ENCODE measurements around the gene UQCRFS1. TPM values are rescaled to one million over a fixed set of nuclear protein-coding genes. Genes with fewer than 3 reads are reported as not detected.
"Not testable (repeated sequence)": the region's sequence is repeated elsewhere in the genome, so short reads cannot be mapped to it uniquely, and the experiment has no call there.

Gene UQCRFS1
- polyA plus RNA-seq, 4 donors = 36.6 to 89.2 (median 80.4) TPM

DNA sequence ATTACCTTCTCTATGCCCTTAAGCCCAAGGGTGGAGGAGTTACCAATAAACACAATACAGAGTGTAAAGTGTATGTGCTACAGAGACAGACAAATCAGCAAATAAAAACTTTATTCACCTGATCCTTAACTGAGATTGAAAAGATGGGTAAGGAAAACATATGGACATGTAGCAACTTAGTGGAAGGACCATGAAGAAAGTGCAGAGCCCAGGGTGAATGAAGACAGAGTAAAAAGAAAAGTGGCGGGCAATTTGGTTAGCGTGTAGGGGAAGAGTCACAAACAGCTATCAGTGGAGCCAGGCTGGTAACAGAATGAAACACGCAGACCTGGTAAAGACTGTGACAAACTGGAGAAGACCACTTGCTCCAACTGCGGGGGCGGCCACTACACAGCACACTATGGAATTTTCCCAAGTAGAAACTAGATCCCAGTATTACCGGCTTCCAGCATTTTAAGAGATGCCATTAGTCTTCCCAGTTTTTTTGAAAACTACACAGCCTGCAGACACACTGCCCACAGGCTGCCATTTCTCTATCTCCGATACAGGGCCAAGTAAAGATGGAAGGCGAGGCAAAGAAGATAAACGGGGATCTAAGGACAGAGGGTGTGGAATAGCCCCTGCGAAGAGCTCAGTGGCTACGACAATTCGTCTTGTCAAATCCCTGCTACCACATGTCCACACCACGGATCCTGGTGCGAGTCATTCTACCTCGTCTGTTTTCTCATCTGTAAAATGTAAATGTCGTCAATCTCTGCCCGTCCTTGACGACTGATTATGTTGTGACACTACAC is 1.2 kb downstream of the UQCRFS1 start:
- WGBS, 3 donors = 14 to 28% (median 18%) methylated on average over 18 of the region's 18 CpGs
- peak overlapping the region; percentile 84 to 97 (median 87) for H3K27ac ChIP-seq (ENCODE audit: low read depth in 1 of 3, low read length in 2 of 3)

DNA sequence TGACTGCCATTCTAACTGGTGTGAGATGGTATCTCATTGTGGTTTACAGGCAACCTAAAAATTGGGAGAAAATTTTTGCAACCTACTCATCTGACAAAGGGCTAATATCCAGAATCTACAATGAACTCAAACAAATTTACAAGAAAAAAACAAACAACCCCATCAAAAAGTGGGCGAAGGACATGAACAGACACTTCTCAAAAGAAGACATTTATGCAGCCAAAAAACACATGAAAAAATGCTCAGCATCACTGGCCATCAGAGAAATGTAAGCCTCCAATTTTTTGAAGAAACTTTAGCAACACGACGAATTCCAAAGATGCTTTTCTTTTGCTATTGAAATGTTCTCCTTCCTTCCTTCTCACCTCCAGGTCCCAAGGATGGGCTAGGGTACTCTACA is 1.9 kb downstream of the UQCRFS1 start:
- H3K9me3 ChIP-seq (ENCODE audit: control insufficient read depth in 2 of 2, insufficient read depth in 1 of 2, low read depth in 1 of 2, low read length in 1 of 2); H3K36me3 ChIP-seq (ENCODE audit: control insufficient read depth in 3 of 3, insufficient read depth in 2 of 3, low read depth in 1 of 3, low read length in 3 of 3); DNase-seq; FAIRE-seq; H3K4me1 ChIP-seq (ENCODE audit: control insufficient read depth in 3 of 3, insufficient read depth in 2 of 3, low read depth in 1 of 3, low read length in 2 of 3); H3K27me3 ChIP-seq (ENCODE audit: control insufficient read depth in 3 of 3, insufficient read depth in 3 of 3, low read length in 3 of 3); H3K27ac ChIP-seq (ENCODE audit: low read depth in 1 of 3, low read length in 2 of 3): not testable (repeated sequence)
- H3K4me3 ChIP-seq (ENCODE audit: low read depth in 1 of 3, low read length in 3 of 3) = peak overlapping the region in 1 of 3 donors; percentile 80
- 95 to 100% (median 96%) methylated on average over 2 of the region's 3 CpGs for WGBS, 3 donors

More for the DNA sequence above, 1.2 kb downstream of the UQCRFS1 start:
- no peaks in the 10 kb centered on the region for H3K36me3 ChIP-seq (ENCODE audit: control insufficient read depth in 3 of 3, insufficient read depth in 2 of 3, low read depth in 1 of 3, low read length in 3 of 3)
- H3K4me3 ChIP-seq (ENCODE audit: low read depth in 1 of 3, low read length in 3 of 3) = peak overlapping the region; percentile 80 to 100 (median 82)
- H3K9me3 ChIP-seq (ENCODE audit: control insufficient read depth in 2 of 2, insufficient read depth in 1 of 2, low read depth in 1 of 2, low read length in 1 of 2) = no peaks in the 10 kb centered on the region
- FAIRE-seq = no peak
- no peaks in the 10 kb centered on the region for H3K27me3 ChIP-seq (ENCODE audit: control insufficient read depth in 3 of 3, insufficient read depth in 3 of 3, low read length in 3 of 3)
- peaks cover 0 to 8% (median 0%) of the 10 kb centered on the region in 3 donors for H3K4me1 ChIP-seq (ENCODE audit: control insufficient read depth in 3 of 3, insufficient read depth in 2 of 3, low read depth in 1 of 3, low read length in 2 of 3)
- DNase-seq = peak; percentile 29 to 56

DNA sequence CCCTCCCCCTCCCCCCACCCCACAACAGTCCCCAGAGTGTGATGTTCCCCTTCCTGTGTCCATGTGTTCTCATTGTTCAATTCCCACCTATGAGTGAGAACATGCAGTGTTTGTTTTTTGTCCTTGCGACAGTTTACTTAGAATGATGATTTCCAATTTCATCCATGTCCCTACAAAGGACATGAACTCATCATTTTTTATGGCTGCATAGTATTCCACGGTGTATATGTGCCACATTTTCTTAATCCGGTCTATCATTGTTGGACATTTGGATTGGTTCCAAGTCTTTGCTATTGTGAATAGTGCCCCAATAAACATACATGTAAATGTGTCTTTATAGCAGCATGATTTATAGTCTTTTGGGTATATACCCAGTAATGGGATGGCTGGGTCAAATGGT is 2.4 kb downstream of the UQCRFS1 start:
- not testable (repeated sequence) for H3K27me3 ChIP-seq (ENCODE audit: control insufficient read depth in 3 of 3, insufficient read depth in 3 of 3, low read length in 3 of 3); H3K4me1 ChIP-seq (ENCODE audit: control insufficient read depth in 3 of 3, insufficient read depth in 2 of 3, low read depth in 1 of 3, low read length in 2 of 3); FAIRE-seq; H3K27ac ChIP-seq (ENCODE audit: low read depth in 1 of 3, low read length in 2 of 3); H3K9me3 ChIP-seq (ENCODE audit: control insufficient read depth in 2 of 2, insufficient read depth in 1 of 2, low read depth in 1 of 2, low read length in 1 of 2); DNase-seq; H3K4me3 ChIP-seq (ENCODE audit: low read depth in 1 of 3, low read length in 3 of 3); H3K36me3 ChIP-seq (ENCODE audit: control insufficient read depth in 3 of 3, insufficient read depth in 2 of 3, low read depth in 1 of 3, low read length in 3 of 3)
- WGBS, 3 donors = 96 to 98% (median 97%) methylated on average over 2 to 3 of the region's 3 CpGs

DNA sequence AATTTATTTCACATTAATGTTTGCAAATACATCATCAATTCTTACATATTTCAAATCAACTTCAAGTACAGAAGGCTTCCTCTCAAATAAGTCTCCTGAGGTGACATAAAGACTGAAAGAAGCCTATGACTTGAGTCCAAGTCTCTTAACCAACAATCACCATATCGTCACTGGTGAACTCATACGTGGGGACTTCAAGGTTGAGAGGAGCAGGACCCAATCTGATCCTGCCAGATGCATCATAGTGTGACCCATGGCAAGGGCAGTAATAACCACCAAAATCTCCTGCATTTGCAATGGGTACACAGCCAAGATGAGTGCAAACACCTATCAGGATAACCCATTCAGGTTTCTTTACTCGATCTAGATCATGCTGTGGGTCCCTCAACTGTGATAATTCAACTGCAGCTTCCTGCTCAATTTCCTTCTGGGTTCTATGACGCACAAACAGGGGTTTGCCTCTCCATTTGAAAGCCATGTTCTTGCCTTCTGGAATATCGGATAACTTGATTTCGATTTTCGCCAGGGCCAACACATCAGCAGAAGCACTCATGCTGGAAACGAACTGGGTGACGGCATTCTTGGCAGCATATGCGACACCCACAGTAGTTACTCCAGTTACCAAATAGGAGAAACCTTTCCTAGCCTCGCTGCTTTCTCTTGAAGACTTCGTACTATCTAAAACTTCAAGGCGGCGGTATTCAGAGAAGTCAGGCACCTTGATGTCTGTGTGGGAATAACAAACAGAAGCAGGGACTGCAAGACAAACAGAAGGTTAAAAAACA is 5.4 kb downstream of the UQCRFS1 start:
- H3K4me3 ChIP-seq (ENCODE audit: low read depth in 1 of 3, low read length in 3 of 3); H3K36me3 ChIP-seq (ENCODE audit: control insufficient read depth in 3 of 3, insufficient read depth in 2 of 3, low read depth in 1 of 3, low read length in 3 of 3); DNase-seq; H3K4me1 ChIP-seq (ENCODE audit: control insufficient read depth in 3 of 3, insufficient read depth in 2 of 3, low read depth in 1 of 3, low read length in 2 of 3); H3K27me3 ChIP-seq (ENCODE audit: control insufficient read depth in 3 of 3, insufficient read depth in 3 of 3, low read length in 3 of 3); H3K9me3 ChIP-seq (ENCODE audit: control insufficient read depth in 2 of 2, insufficient read depth in 1 of 2, low read depth in 1 of 2, low read length in 1 of 2); H3K27ac ChIP-seq (ENCODE audit: low read depth in 1 of 3, low read length in 2 of 3); FAIRE-seq: not testable (repeated sequence)
- 94 to 95% (median 94%) methylated on average over 12 to 14 of the region's 14 CpGs for WGBS, 3 donors

- FAIRE-seq = no peak
- H3K4me1 ChIP-seq (ENCODE audit: control insufficient read depth in 3 of 3, insufficient read depth in 2 of 3, low read depth in 1 of 3, low read length in 2 of 3) = peaks cover 0 to 6% (median 0%) of the 10 kb centered on the region in 3 donors
- 91 to 94% (median 93%) methylated on average over 3 of the region's 3 CpGs for WGBS, 3 donors
Measured at GRCh38 chr19:29206453-29206852, 6.5 kb downstream of the UQCRFS1 start.

GRCh38 chr19:29202281-29202680 is 10.7 kb downstream of the UQCRFS1 start:
- WGBS, 3 donors = 84 to 93% (median 93%) methylated on average over 2 of the region's 2 CpGs
- DNase-seq (no peak), FAIRE-seq (no peak)
- H3K36me3 ChIP-seq (ENCODE audit: control insufficient read depth in 3 of 3, insufficient read depth in 2 of 3, low read depth in 1 of 3, low read length in 3 of 3) = peaks cover 0 to 3% (median 2%) of the 10 kb centered on the region in 3 donors
- no peaks in the 10 kb centered on the region for H3K9me3 ChIP-seq (ENCODE audit: control insufficient read depth in 2 of 2, insufficient read depth in 1 of 2, low read depth in 1 of 2, low read length in 1 of 2)
- no peak overlapping the region for H3K4me3 ChIP-seq (ENCODE audit: low read depth in 1 of 3, low read length in 3 of 3)
- no peaks in the 10 kb centered on the region for H3K4me1 ChIP-seq (ENCODE audit: control insufficient read depth in 3 of 3, insufficient read depth in 2 of 3, low read depth in 1 of 3, low read length in 2 of 3)
- H3K27me3 ChIP-seq (ENCODE audit: control insufficient read depth in 3 of 3, insufficient read depth in 3 of 3, low read length in 3 of 3) = no peaks in the 10 kb centered on the region
- no peak overlapping the region for H3K27ac ChIP-seq (ENCODE audit: low read depth in 1 of 3, low read length in 2 of 3)

More at GRCh38 chr19:29206453-29206852, 6.5 kb downstream of the UQCRFS1 start:
- H3K27me3 ChIP-seq (ENCODE audit: control insufficient read depth in 3 of 3, insufficient read depth in 3 of 3, low read length in 3 of 3) = no peaks in the 10 kb centered on the region
- H3K4me3 ChIP-seq (ENCODE audit: low read depth in 1 of 3, low read length in 3 of 3) = no peak overlapping the region
- H3K27ac ChIP-seq (ENCODE audit: low read depth in 1 of 3, low read length in 2 of 3) = no peak overlapping the region
- peaks cover 0 to 3% (median 2%) of the 10 kb centered on the region in 3 donors for H3K36me3 ChIP-seq (ENCODE audit: control insufficient read depth in 3 of 3, insufficient read depth in 2 of 3, low read depth in 1 of 3, low read length in 3 of 3)
- H3K9me3 ChIP-seq (ENCODE audit: control insufficient read depth in 2 of 2, insufficient read depth in 1 of 2, low read depth in 1 of 2, low read length in 1 of 2) = no peaks in the 10 kb centered on the region
- no peak for DNase-seq

DNA sequence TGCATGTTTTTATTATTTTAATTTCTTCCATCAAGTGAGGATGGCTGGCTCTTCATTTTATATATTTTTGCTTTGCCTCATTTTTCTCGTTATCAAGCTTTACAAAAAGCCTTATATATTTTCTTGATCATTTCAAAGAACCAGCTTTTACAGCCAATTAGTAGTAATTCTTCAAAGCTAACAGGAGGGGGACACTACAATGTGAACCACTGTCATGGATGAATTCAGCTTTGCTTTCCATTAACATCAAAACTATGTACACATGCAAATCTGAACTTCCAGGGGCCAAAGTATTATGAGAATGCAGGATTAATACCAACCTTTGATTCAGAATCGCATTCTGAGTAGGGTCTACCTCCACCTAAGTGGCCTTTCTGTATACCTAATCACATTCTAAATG is 11.1 kb downstream of the UQCRFS1 start:
- DNase-seq = no peak
- Histone ChIP-seq H3K9me3 (ENCODE audit: control insufficient read depth in 2 of 2, insufficient read depth in 1 of 2, low read depth in 1 of 2, low read length in 1 of 2) (no peaks in the 10 kb centered on the region), H3K27me3 (ENCODE audit: control insufficient read depth in 3 of 3, insufficient read depth in 3 of 3, low read length in 3 of 3) (no peaks in the 10 kb centered on the region), H3K36me3 (ENCODE audit: control insufficient read depth in 3 of 3, insufficient read depth in 2 of 3, low read depth in 1 of 3, low read length in 3 of 3) (peaks cover 0 to 3% (median 2%) of the 10 kb centered on the region in 3 donors), H3K4me3 (ENCODE audit: low read depth in 1 of 3, low read length in 3 of 3) (no peak overlapping the region), H3K27ac (ENCODE audit: low read depth in 1 of 3, low read length in 2 of 3) (no peak overlapping the region), H3K4me1 (ENCODE audit: control insufficient read depth in 3 of 3, insufficient read depth in 2 of 3, low read depth in 1 of 3, low read length in 2 of 3) (no peaks in the 10 kb centered on the region)
- FAIRE-seq = no peak
- WGBS, 3 donors = 83 to 96% (median 91%) methylated on average over 2 of the region's 2 CpGs

DNA sequence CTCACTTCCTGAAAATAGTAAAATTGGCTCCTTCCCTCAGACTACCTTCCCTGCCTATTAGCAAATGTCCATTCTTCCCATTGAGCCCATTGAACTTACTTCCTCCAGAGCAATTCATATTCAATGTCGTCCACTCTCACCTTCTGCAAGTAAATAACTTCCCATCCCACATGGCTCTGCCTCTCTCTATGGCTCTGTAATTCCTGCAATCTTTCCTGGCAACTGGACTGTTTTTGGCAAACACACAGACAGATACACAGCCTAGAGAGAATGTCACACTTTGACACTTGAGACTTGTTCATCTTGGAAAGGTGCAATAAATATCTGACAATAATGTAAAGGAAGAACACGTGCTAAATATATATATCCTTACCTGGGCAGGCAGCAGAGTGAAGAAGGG is 18.3 kb downstream of the UQCRFS1 start:
- Histone ChIP-seq H3K27ac (ENCODE audit: low read depth in 1 of 3, low read length in 2 of 3) (no peak overlapping the region), H3K4me3 (ENCODE audit: low read depth in 1 of 3, low read length in 3 of 3) (no peak overlapping the region), H3K4me1 (ENCODE audit: control insufficient read depth in 3 of 3, insufficient read depth in 2 of 3, low read depth in 1 of 3, low read length in 2 of 3) (no peaks in the 10 kb centered on the region), H3K9me3 (ENCODE audit: control insufficient read depth in 2 of 2, insufficient read depth in 1 of 2, low read depth in 1 of 2, low read length in 1 of 2) (no peaks in the 10 kb centered on the region), H3K27me3 (ENCODE audit: control insufficient read depth in 3 of 3, insufficient read depth in 3 of 3, low read length in 3 of 3) (no peaks in the 10 kb centered on the region), H3K36me3 (ENCODE audit: control insufficient read depth in 3 of 3, insufficient read depth in 2 of 3, low read depth in 1 of 3, low read length in 3 of 3) (no peaks in the 10 kb centered on the region)
- no peak for DNase-seq
- FAIRE-seq = no peak
- WGBS, 3 donors = 33 to 53% (median 47%) methylated on average over 2 of the region's 2 CpGs
